Activated naive CD8-positive, alpha-beta T cell treated with anti-CD3 and anti-CD28 coated beads, Interleukin-2, amount 50 U/mL, for 16 hours (primary cell): Measurements from ENCODE around the gene CDK6.
A peak's percentile ranks its signal among the peaks of the same experiment; 100 is the strongest.

ENCODE experiments used
- DNase-seq: peaks from one replicate; pipeline ENCODE4 v3.0.0-alpha.2; 2020; ENCODE audit warnings: low read depth, low spot score

CDK6 gene

GRCh38 chr7:92845736-92846135 lies 9.4 kb upstream of the CDK6 start:
- DNase-seq, result no peak

GRCh38 chr7:92843781-92844180 lies 7.4 kb upstream of the CDK6 start:
- no peak for DNase-seq

- no peak for DNase-seq
Observed at GRCh38 chr7:92843034-92843760, 6.8 kb upstream of the CDK6 start.

- DNase-seq, result no peak
Observed at GRCh38 chr7:92841192-92841591, 4.8 kb upstream of the CDK6 start.

GRCh38 chr7:92840316-92840715 lies 3.9 kb upstream of the CDK6 start:
- DNase-seq, result no peak

- no peak for DNase-seq
Observed at GRCh38 chr7:92839901-92840300, 3.5 kb upstream of the CDK6 start.

GRCh38 chr7:92838934-92839333 lies 2.6 kb upstream of the CDK6 start:
- DNase-seq, result no peak

- no peak for DNase-seq
Observed at GRCh38 chr7:92837000-92837749, 802 bp upstream of the CDK6 start.

- no peak for DNase-seq
Observed at GRCh38 chr7:92835851-92836488, 403 bp downstream of the CDK6 start.

GRCh38 chr7:92835261-92835850 lies 1.0 kb downstream of the CDK6 start:
- DNase-seq, result no peak

- DNase-seq, result no peak
Observed at GRCh38 chr7:92834507-92835260, 1.7 kb downstream of the CDK6 start.

- DNase-seq, result peak; percentile 55
Observed at GRCh38 chr7:92833766-92834506, 2.4 kb downstream of the CDK6 start.

GRCh38 chr7:92833024-92833765 lies 3.2 kb downstream of the CDK6 start:
- peak; percentile 70 for DNase-seq

- no peak for DNase-seq
Observed at GRCh38 chr7:92832534-92833023, 3.8 kb downstream of the CDK6 start.

- no peak for DNase-seq
Observed at GRCh38 chr7:92831716-92832533, 4.4 kb downstream of the CDK6 start.

GRCh38 chr7:92830532-92831110 lies 5.8 kb downstream of the CDK6 start:
- no peak for DNase-seq

GRCh38 chr7:92830027-92830426 lies 6.3 kb downstream of the CDK6 start:
- no peak for DNase-seq

- DNase-seq, result no peak
Observed at GRCh38 chr7:92827464-92828120, 8.8 kb downstream of the CDK6 start.
